Thyroid gland (tissue), 4 donors: ENCODE results near the gene IP6K3.

Experiments
- CTCF ChIP-seq, 6 experiments: fragments of 200-600 bp in 3 of 6; fragments of 450-650 bp in 3 of 6; sonication (generic) in 3 of 6; IDR thresholded peaks; one replicate each; pipeline ENCODE4 v1.5.1; 2016 to 2019; ENCODE audit warnings: antibody characterized with exemption in 6 of 6, mild to moderate bottlenecking in 2 of 6, inconsistent platforms in 1 of 6, moderate library complexity in 1 of 6
- POLR2A ChIP-seq, 2 donors: fragments of 450-650 bp; IDR thresholded peaks; one replicate each; pipeline ENCODE4 v1.6.1; 2017; ENCODE audit warnings: antibody characterized with exemption in 2 of 2, mild to moderate bottlenecking in 2 of 2, moderate library complexity in 1 of 2

- TF ChIP-seq CTCF (IDR thresholded peaks at IDR 0.05) (no peak), POLR2A (IDR thresholded peaks at IDR 0.05) (no peak)
Measured at GRCh38 chr6:33738879-33739278, 7.8 kb downstream of the IP6K3 start.
